C4-2B (cell line): ENCODE data around the gene TAPT1.

Experiments used
- H3K27ac ChIP-seq: fragments of 450-650 bp; 2 replicates; pipeline ENCODE4 v1.5.1; 2017
- ZFX ChIP-seq: fragments of 450-650 bp; IDR thresholded peaks from 2 replicates; pipeline ENCODE4 v1.6.1; 2017
- TF ChIP-seq, protein P1 (sequence below): fragments of 450-650 bp; conservative IDR thresholded peaks from 2 replicates; pipeline ENCODE4 v1.5.1; 2017; ENCODE audit warnings: mild to moderate bottlenecking

Gene TAPT1

DNA sequence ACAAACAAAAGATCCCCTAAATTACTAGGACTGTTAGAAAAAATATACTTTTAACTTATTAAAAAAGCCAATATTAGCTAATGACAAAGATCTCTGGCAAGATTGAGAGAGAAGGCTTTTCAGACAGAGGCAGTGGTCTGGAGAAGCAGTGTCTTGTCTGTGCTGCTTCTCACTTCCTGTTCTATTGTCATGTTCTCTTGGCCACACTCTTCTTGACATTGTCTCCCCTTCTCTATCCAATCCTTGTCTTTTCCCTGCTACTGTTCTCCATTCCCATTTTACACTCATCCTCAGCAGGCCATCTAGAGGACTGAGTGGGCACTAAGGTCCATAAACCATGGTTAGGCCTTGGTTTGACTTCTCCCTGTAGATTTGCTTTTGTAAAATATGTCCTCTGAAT is 14.0 kb upstream of the TAPT1 start:
- TF ChIP-seq, protein P1, sequence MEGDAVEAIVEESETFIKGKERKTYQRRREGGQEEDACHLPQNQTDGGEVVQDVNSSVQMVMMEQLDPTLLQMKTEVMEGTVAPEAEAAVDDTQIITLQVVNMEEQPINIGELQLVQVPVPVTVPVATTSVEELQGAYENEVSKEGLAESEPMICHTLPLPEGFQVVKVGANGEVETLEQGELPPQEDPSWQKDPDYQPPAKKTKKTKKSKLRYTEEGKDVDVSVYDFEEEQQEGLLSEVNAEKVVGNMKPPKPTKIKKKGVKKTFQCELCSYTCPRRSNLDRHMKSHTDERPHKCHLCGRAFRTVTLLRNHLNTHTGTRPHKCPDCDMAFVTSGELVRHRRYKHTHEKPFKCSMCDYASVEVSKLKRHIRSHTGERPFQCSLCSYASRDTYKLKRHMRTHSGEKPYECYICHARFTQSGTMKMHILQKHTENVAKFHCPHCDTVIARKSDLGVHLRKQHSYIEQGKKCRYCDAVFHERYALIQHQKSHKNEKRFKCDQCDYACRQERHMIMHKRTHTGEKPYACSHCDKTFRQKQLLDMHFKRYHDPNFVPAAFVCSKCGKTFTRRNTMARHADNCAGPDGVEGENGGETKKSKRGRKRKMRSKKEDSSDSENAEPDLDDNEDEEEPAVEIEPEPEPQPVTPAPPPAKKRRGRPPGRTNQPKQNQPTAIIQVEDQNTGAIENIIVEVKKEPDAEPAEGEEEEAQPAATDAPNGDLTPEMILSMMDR = no peak
- no peak for TF ChIP-seq ZFX
- no peak overlapping the region for H3K27ac ChIP-seq

DNA sequence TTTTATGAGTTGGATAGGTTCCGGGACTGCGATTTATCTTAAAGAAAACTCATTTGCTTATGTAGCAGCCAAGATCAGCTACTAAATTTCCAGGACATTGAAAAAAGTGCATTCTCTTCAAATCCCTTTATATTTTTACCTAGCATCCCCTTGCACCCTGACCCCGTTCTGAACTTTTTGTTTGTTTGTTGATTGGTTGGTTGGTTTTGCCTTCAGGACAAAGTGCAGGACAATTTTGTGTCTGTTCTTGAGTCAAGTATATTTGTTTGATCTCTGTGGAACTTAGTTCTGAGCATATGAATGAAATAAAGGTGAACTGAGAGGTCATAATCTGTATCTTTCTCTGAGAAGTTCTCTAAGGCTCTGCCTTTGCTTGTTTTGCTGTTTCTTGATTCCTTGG is 12.8 kb upstream of the TAPT1 start:
- H3K27ac ChIP-seq = no peak overlapping the region
- no peak for TF ChIP-seq ZFX
- TF ChIP-seq, protein P1 = no peak

DNA sequence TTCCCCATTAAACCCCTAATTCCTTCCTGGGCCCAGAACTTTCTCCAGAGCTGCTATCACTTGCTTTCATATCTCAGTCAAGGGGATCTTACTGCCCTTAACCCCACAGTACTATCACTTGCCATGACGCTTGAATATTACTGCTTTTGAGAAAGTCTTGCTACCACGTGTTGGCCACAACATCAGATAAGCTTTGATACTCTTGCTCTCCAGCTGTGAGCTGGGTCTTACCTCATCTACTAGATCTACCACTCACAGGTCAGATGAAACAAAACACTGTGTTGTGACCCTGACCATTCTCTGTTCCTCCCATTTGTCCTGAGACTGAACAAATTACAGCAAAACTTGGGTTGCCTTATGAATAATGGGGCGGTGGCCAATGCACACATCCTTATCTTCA is 12.1 kb upstream of the TAPT1 start:
- no peak overlapping the region for H3K27ac ChIP-seq

DNA sequence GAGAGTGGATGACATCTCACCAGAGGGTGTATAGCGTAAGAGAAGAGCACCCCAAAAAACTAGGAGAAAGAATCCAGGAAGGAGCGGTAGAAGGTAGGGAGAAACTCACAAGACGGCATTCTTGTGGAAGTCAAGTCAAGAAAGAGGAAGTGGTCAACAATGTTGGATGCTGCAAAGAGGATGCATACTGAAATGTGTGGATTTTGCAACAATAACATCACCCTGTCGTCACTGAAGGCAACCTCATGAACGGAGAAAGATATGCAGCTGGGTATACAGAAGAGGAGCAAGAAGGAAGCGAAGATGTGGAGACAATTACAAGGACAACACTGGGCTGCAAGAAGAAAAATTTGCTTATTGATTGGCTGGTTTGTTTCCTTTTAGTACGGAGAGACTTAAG is 11.4 kb upstream of the TAPT1 start:
- no peak for TF ChIP-seq ZFX
- TF ChIP-seq, protein P1 = no peak
- no peak overlapping the region for H3K27ac ChIP-seq

More for the DNA sequence above, 12.1 kb upstream of the TAPT1 start:
- TF ChIP-seq ZFX = no peak
- TF ChIP-seq, protein P1 = no peak

DNA sequence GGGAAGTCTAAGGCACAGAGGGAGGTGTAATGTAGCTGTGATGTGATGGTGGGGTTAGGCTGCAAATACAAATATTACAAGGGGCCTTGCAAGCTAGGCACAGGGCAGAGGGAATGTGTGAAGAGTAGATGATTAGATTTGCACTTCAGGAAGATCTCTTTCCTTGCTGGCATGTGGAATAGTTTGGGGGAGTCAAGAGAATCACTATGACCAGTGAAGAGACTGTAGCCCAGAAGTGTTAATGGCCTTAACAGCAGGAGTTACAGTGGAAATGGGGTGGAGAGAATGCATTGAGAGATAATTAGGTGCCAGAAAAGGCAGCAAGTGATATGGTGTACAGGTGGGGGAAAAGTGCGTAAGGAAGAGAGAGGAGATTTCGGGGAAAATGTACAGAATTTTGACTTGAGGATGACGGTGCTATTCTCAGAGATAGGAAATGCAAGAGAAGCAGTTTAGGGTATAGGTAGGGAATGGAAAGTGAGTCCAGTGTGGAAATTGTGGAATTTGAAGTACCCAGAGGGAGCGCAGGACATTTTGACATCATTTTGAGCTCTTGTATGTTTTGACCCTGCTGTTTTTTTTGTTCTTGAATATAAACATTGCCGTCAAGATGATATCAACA is 10.2 kb upstream of the TAPT1 start:
- TF ChIP-seq, protein P1 = no peak
- no peak for TF ChIP-seq ZFX

DNA sequence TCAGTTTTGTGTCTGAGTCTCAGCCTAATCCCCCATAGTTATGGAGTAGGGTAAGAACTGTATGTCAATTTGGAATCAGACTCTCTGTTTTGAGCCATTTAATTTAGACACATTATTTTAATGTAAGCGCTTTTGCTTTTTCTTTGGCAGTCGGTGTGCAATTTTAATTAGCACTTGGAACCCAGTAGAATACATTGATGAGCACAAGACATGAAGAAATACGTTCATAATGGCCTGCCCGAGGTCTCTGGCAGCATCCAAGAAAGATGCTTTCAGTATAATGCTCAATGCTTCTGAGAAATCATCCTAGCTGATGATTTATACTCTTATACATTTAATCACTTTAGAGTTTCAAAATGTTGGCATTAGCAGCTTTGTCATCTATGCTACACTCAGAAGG is 8.9 kb upstream of the TAPT1 start:
- H3K27ac ChIP-seq = no peak overlapping the region
- no peak for TF ChIP-seq ZFX
- TF ChIP-seq, protein P1 = no peak

More for the DNA sequence above, 10.2 kb upstream of the TAPT1 start:
- no peak overlapping the region for H3K27ac ChIP-seq

DNA sequence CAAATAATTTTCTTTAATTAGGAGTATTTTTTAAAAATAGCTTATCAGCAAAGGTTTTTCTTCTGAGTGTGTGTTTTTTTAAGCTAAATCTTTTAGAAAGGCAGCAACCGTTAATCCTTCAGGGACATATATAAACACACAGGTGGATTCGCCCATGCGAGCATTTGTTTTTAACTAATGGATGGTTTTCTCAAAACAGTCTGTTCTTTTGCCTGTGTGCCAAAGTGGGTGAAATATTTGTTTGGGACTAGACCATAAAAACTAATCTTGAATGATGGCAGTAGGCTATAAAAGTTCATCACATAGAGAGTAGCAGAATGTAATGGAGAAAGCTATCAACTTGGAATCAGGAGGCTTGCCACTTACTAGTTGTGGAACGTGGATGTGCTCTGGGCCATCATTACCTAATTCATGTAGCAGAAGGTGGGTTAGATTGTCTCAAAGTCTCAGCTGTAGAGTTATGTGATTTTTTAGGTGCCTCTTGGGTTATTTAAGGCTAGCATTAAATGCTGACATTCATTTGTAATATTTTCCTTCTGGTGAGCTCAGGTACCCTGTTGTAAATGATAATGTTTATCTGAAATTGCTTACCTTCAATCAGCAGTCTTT is 7.4 kb upstream of the TAPT1 start:
- no peak for TF ChIP-seq ZFX
- TF ChIP-seq, protein P1 = no peak
- no peak overlapping the region for H3K27ac ChIP-seq
